GM12865 (cell line): ENCODE measurements around the gene PEX7.
A peak's percentile ranks its signal among the peaks of the same experiment; 100 is the strongest.

Experiments used
- DNase-seq: peaks from one replicate; pipeline ENCODE4 v3.0.0; 2010; ENCODE audit warnings: low read depth
- H3K4me3 ChIP-seq: 2 replicates; pipeline ENCODE4 v1.5.1; 2011; ENCODE audit warnings: mild to moderate bottlenecking, low read depth, low read length, control low read depth
- CTCF ChIP-seq: IDR thresholded peaks from 2 replicates; pipeline ENCODE4 v1.5.1; 2011; ENCODE audit warnings: low read length, control low read depth, low read depth, inconsistent platforms; ENCODE audit not compliant: insufficient read depth; ENCODE audit errors: missing control alignments

Gene PEX7

GRCh38 chr6:136920671-136921380 is 98.4 kb downstream of the PEX7 start:
- DNase-seq: peak; percentile 22
- peak overlapping the region; percentile 58 for H3K4me3 ChIP-seq
- no peak for TF ChIP-seq CTCF

- peak; percentile 13 for DNase-seq
- TF ChIP-seq CTCF: no peak
- peak overlapping the region; percentile 58 for H3K4me3 ChIP-seq
Observed at GRCh38 chr6:136921381-136921935, 99.1 kb downstream of the PEX7 start.

- TF ChIP-seq CTCF: no peak
- H3K4me3 ChIP-seq: peak within 1 kb of the TSS; percentile 58
- DNase-seq: peak; percentile 15
Observed at GRCh38 chr6:136921936-136922684, 99.7 kb downstream of the PEX7 start, which contains the start of gene SLC35D3. Gene SLC35D3 (plus strand): TSS chr6:136922301. CDS start chr6:136922429, 128 bp downstream.

GRCh38 chr6:136922685-136923006 is 100.3 kb downstream of the PEX7 start:
- no peak for DNase-seq
- TF ChIP-seq CTCF: no peak
- peak overlapping the region; percentile 31; the same call in 1 of the 2 replicates for H3K4me3 ChIP-seq

- H3K4me3 ChIP-seq: no peak overlapping the region
- TF ChIP-seq CTCF: no peak
Observed at GRCh38 chr6:136923116-136923953, 100.9 kb downstream of the PEX7 start.

GRCh38 chr6:136923954-136924673 is 101.7 kb downstream of the PEX7 start:
- DNase-seq: no peak
- TF ChIP-seq CTCF: no peak
- no peak overlapping the region for H3K4me3 ChIP-seq

More at GRCh38 chr6:136923116-136923953, 100.9 kb downstream of the PEX7 start:
- no peak for DNase-seq
